GM21367 (cell line): ENCODE data around the gene MED8.
"Not testable (repeated sequence)": the region's sequence is repeated elsewhere in the genome, so short reads cannot be mapped to it uniquely, and the experiment has no call there.

Experiments
- ATAC-seq: cut with Tn5 transposase; IDR thresholded peaks from one replicate; pipeline ENCODE4 v1.9.1; 2021; ENCODE audit not compliant: unreplicated experiment

MED8 gene

GRCh38 chr1:43421976-43422750 lies 32.6 kb upstream of the MED8 start:
- ATAC-seq, result no peak

GRCh38 chr1:43421396-43421795 lies 31.8 kb upstream of the MED8 start:
- no peak for ATAC-seq

GRCh38 chr1:43420874-43421273 lies 31.3 kb upstream of the MED8 start:
- no peak for ATAC-seq

- ATAC-seq, result no peak
Observed at GRCh38 chr1:43419627-43420425, 30.2 kb upstream of the MED8 start.

- ATAC-seq, result no peak
Observed at GRCh38 chr1:43418858-43419257, 29.3 kb upstream of the MED8 start.

GRCh38 chr1:43415901-43416300 lies 26.3 kb upstream of the MED8 start:
- no peak for ATAC-seq

GRCh38 chr1:43414634-43415223 lies 25.1 kb upstream of the MED8 start:
- ATAC-seq, result no peak

- not testable (repeated sequence) for ATAC-seq
Observed at GRCh38 chr1:43413426-43413825, 23.8 kb upstream of the MED8 start.

GRCh38 chr1:43410571-43410970 lies 21.0 kb upstream of the MED8 start:
- ATAC-seq, result no peak

- no peak for ATAC-seq
Observed at GRCh38 chr1:43405876-43406234, 16.3 kb upstream of the MED8 start.

GRCh38 chr1:43405219-43405875 lies 15.7 kb upstream of the MED8 start:
- ATAC-seq, result no peak

GRCh38 chr1:43404353-43404752 lies 14.8 kb upstream of the MED8 start:
- ATAC-seq, result no peak

- no peak for ATAC-seq
Observed at GRCh38 chr1:43402089-43402865, 12.7 kb upstream of the MED8 start.

- not testable (repeated sequence) for ATAC-seq
Observed at GRCh38 chr1:43400441-43400840, 10.8 kb upstream of the MED8 start.

- ATAC-seq, result no peak
Observed at GRCh38 chr1:43398227-43398626, 8.6 kb upstream of the MED8 start.

GRCh38 chr1:43396059-43396458 lies 6.5 kb upstream of the MED8 start:
- no peak for ATAC-seq

GRCh38 chr1:43395523-43395922 lies 5.9 kb upstream of the MED8 start:
- ATAC-seq, result no peak

GRCh38 chr1:43392702-43393101 lies 3.1 kb upstream of the MED8 start:
- ATAC-seq, result no peak

GRCh38 chr1:43388613-43389012 lies 987 bp downstream of the MED8 start:
- ATAC-seq, result no peak

- no peak for ATAC-seq
Observed at GRCh38 chr1:43387976-43388599, 1.5 kb downstream of the MED8 start.
